HG03342 (cell line): Measurements from ENCODE around the gene ZNF180.
"Not testable (repeated sequence)": the region's sequence is repeated elsewhere in the genome, so short reads cannot be mapped to it uniquely, and the experiment has no call there.

Experiments
- ATAC-seq: cut with Tn5 transposase; IDR thresholded peaks from one replicate; pipeline ENCODE4 v1.9.1; 2021; ENCODE audit warnings: mild to moderate bottlenecking, moderate library complexity; ENCODE audit not compliant: unreplicated experiment

The ZNF180 gene

GRCh38 chr19:44499559-44499958, 763 bp downstream of the ZNF180 start:
- ATAC-seq: no peak

GRCh38 chr19:44498988-44499387, 1.3 kb downstream of the ZNF180 start:
- no peak for ATAC-seq

GRCh38 chr19:44496711-44497110, 3.6 kb downstream of the ZNF180 start:
- no peak for ATAC-seq

- no peak for ATAC-seq
Observed at GRCh38 chr19:44476559-44477408, 23.5 kb downstream of the ZNF180 start.

GRCh38 chr19:44468730-44469129, 31.6 kb downstream of the ZNF180 start:
- ATAC-seq: not testable (repeated sequence)

- ATAC-seq: not testable (repeated sequence)
Observed at GRCh38 chr19:44462600-44463286, 37.6 kb downstream of the ZNF180 start.

GRCh38 chr19:44456016-44456415, 44.3 kb downstream of the ZNF180 start:
- not testable (repeated sequence) for ATAC-seq

- ATAC-seq: no peak
Observed at GRCh38 chr19:44455100-44455499, 45.2 kb downstream of the ZNF180 start.

- no peak for ATAC-seq
Observed at GRCh38 chr19:44452367-44452766, 48.0 kb downstream of the ZNF180 start.

- ATAC-seq: no peak
Observed at GRCh38 chr19:44451687-44452086, 48.6 kb downstream of the ZNF180 start.

GRCh38 chr19:44447916-44448674, 52.2 kb downstream of the ZNF180 start, which contains the start of gene ZNF229:
Gene ZNF229, minus strand, starts transcription at chr19:44448472. Its CDS starts 5,625 bp downstream, at chr19:44442847.
- no peak for ATAC-seq

- no peak for ATAC-seq
Observed at GRCh38 chr19:44438441-44438840, 61.9 kb downstream of the ZNF180 start.

GRCh38 chr19:44435441-44435840, 64.9 kb downstream of the ZNF180 start:
- ATAC-seq: no peak

GRCh38 chr19:44430956-44431355, 69.4 kb downstream of the ZNF180 start:
- no peak for ATAC-seq
